Endothelial cell of umbilical vein (primary cell): ENCODE results near the gene POR. TPM values are rescaled to one million over a fixed set of nuclear protein-coding genes. Genes with fewer than 3 reads are reported as not detected.

Source experiments
- BruUV-seq: library from RNA; stranded (reverse); fragments of 400-500 nt; replicated peaks from 2 replicates; lab custom pipeline; 2021; lab: Mats Ljungman, UMichigan
- CTCF ChIA-PET: fragments of 300-600, 350-600 bp; sonication (Branson Sonifier 250); formaldehyde crosslinking; loops from one replicate; lab custom pipeline; 2021; ENCODE audit warnings: antibody characterized with exemption, inconsistent platforms; lab: Charles Lee
- POLR2A ChIA-PET: fragments of 300-600, 350-600 bp; sonication (Branson Sonifier 250); formaldehyde crosslinking; loops from one replicate; lab custom pipeline; 2021; ENCODE audit warnings: antibody characterized with exemption, inconsistent platforms; lab: Charles Lee
- DNase-seq: peaks from one replicate; pipeline ENCODE4 v3.0.0-alpha.2; 2011; ENCODE audit warnings: low read depth, low spot score
- FAIRE-seq: peaks from 2 replicates; lab custom pipeline; 2011; peaks lifted over from hg19 to GRCh38; lab: Jason Lieb, UNC
- H2AFZ ChIP-seq: 2 replicates; pipeline ENCODE4 v1.6.0; 2012; ENCODE audit warnings: low read depth, low read length, control low read depth, inconsistent platforms
- H3K27ac ChIP-seq: 2 replicates; pipeline ENCODE4 v1.5.1; 2011; ENCODE audit warnings: low read depth, mild to moderate bottlenecking, control low read depth, low read length, moderate library complexity; ENCODE audit not compliant: insufficient read depth
- H3K27me3 ChIP-seq, 2 experiments: 2 replicates each; pipeline versions ENCODE4 v1.6.0 to v1.6.1; 2011; ENCODE audit warnings: low read length in 2 of 2, mixed read lengths in 1 of 2; ENCODE audit not compliant: control insufficient read depth in 2 of 2, insufficient read depth in 2 of 2
- H3K36me3 ChIP-seq, 2 experiments: 2 replicates in 1 of 2; 3 replicates in 1 of 2; pipeline ENCODE4 v1.5.1; 2011; ENCODE audit warnings: low read length in 2 of 2, mild to moderate bottlenecking in 1 of 2, moderate library complexity in 1 of 2; ENCODE audit not compliant: control insufficient read depth in 2 of 2, insufficient read depth in 2 of 2; ENCODE audit errors: extremely low read depth in 1 of 2
- H3K4me1 ChIP-seq: 3 replicates; pipeline ENCODE4 v1.5.1; 2011; ENCODE audit warnings: mild to moderate bottlenecking, low read length; ENCODE audit not compliant: control insufficient read depth, insufficient read depth; ENCODE audit errors: extremely low read depth
- H3K4me2 ChIP-seq: 2 replicates; pipeline ENCODE4 v1.6.1; 2011; ENCODE audit warnings: low read length, control low read depth, mixed read lengths; ENCODE audit not compliant: insufficient read depth
- H3K4me3 ChIP-seq, 3 experiments: fragments of 200-600 bp in 1 of 3; sonication (generic), shearing (Covaris generic) in 1 of 3; replicated peaks in 1 of 3; 2 replicates each; pipeline ENCODE4 v1.5.1; 2011 to 2016; ENCODE audit warnings: control low read depth in 3 of 3, low read length in 3 of 3, mild to moderate bottlenecking in 2 of 3, inconsistent platforms in 1 of 3, low read depth in 1 of 3, moderate library complexity in 1 of 3; ENCODE audit not compliant: insufficient read depth in 1 of 3
- H3K79me2 ChIP-seq: 2 replicates; pipeline ENCODE4 v1.6.0; 2012; ENCODE audit warnings: low read length, inconsistent platforms; ENCODE audit not compliant: control insufficient read depth, insufficient read depth
- H3K9ac ChIP-seq: replicated peaks from 2 replicates; pipeline ENCODE3; 2011; ENCODE audit warnings: low read length, control low read depth; ENCODE audit not compliant: insufficient read depth; ENCODE audit errors: extremely low read depth
- H3K9me1 ChIP-seq: replicated peaks from 3 replicates; pipeline ENCODE4 v1.6.0; 2011; ENCODE audit warnings: mild to moderate bottlenecking, low read length; ENCODE audit not compliant: control insufficient read depth, insufficient read depth; ENCODE audit errors: extremely low read depth
- H3K9me3 ChIP-seq: replicated peaks from 2 replicates; pipeline ENCODE4 v1.5.1; 2012; ENCODE audit warnings: low read length, inconsistent platforms; ENCODE audit not compliant: control insufficient read depth, insufficient read depth
- H4K20me1 ChIP-seq: replicated peaks from 2 replicates; pipeline ENCODE3; 2011; ENCODE audit warnings: mild to moderate bottlenecking, low read length; ENCODE audit not compliant: control insufficient read depth, insufficient read depth; ENCODE audit errors: extremely low read depth
- CTCF ChIP-seq, 2 donors: IDR thresholded peaks; 1 replicate in 1 of 2; 2 replicates in 1 of 2; pipeline ENCODE4 v1.5.1; 2011; ENCODE audit warnings: low read length in 2 of 2, mild to moderate bottlenecking in 2 of 2, moderate library complexity in 2 of 2, control low read depth in 1 of 2, inconsistent platforms in 1 of 2, low read depth in 1 of 2; ENCODE audit not compliant: insufficient read depth in 1 of 2; ENCODE audit errors: extremely low read depth in 1 of 2
- EZH2 ChIP-seq: IDR thresholded peaks from 2 replicates; pipeline ENCODE4 v1.6.1; 2012; ENCODE audit warnings: borderline replicate concordance, low read depth, mild to moderate bottlenecking, moderate library complexity, low read length, inconsistent platforms; ENCODE audit not compliant: severe bottlenecking
- FOS ChIP-seq: IDR thresholded peaks from 2 replicates; pipeline ENCODE4 v1.6.1; 2011; ENCODE audit warnings: mild to moderate bottlenecking, low read length, moderate library complexity, borderline replicate concordance; ENCODE audit not compliant: insufficient read depth
- GATA2 ChIP-seq: IDR thresholded peaks from 2 replicates; pipeline ENCODE4 v1.7.0; 2011; ENCODE audit warnings: low read depth, mild to moderate bottlenecking, moderate library complexity, mixed read lengths, low read length; ENCODE audit not compliant: insufficient read length, insufficient read depth
- JUN ChIP-seq: IDR thresholded peaks from 2 replicates; pipeline ENCODE4 v1.6.1; 2011; ENCODE audit warnings: borderline replicate concordance, low read depth; ENCODE audit not compliant: insufficient read length, insufficient read depth
- MAX ChIP-seq: IDR thresholded peaks from 2 replicates; pipeline ENCODE4 v1.6.1; 2011; ENCODE audit not compliant: insufficient read depth, insufficient read length
- MYC ChIP-seq: IDR thresholded peaks from one replicate; pipeline ENCODE4 v1.6.1; 2011; ENCODE audit warnings: mild to moderate bottlenecking, low read depth, low read length
- POLR2A ChIP-seq: IDR thresholded peaks from 2 replicates; pipeline ENCODE4 v1.6.1; 2012; ENCODE audit warnings: low read depth, mild to moderate bottlenecking, control low read depth, low read length
- POLR2AphosphoS5 ChIP-seq: IDR thresholded peaks from 2 replicates; pipeline ENCODE4 v1.6.1; 2012; ENCODE audit warnings: low read depth, mild to moderate bottlenecking, control low read depth, low read length, moderate library complexity; ENCODE audit not compliant: insufficient read depth
- dilution Hi-C: fragments of 300-500 bp; cut with MboI; formaldehyde crosslinking; loops from one replicate; pipeline ENCODE4 v1.15.0; 2019; ENCODE audit warnings: low sequenced_read_pairs; ENCODE audit not compliant: extremely low pct_ligation_motif_present
- intact Hi-C: fragments of 100-400 bp; cut with micrococcal nuclease; formaldehyde crosslinking; loops from one replicate; pipeline ENCODE4 v1.10.0; 2022
- polyA plus RNA-seq, 4 experiments: library from polyadenylated mRNA; depleted of rRNA in 3 of 4; stranded (reverse) in 3 of 4; unstranded in 1 of 4; fragments of >200 nt; gene quantifications; 2 replicates each; pipeline versions ENCODE4 v1.2.1 to v1.2.3, GENCODE V29; 2011 to 2012; ENCODE audit warnings: missing spikeins in 1 of 4
- total RNA-seq: library from RNA; stranded (reverse); gene quantifications from 2 replicates; pipeline ENCODE4 v1.2.3, GENCODE V29; 2021

The POR gene
- total and polyA plus RNA-seq, 2 donors (not counting 3 experiments of a cell fraction or from before 2014, with no cell fraction given), result 59.5 to 73.6 TPM

GRCh38 chr7:75971309-75971960 lies 56.5 kb downstream of the POR start:
- dilution Hi-C loops, result no loop called here
- Histone ChIP-seq H3K27me3 (no peaks in the 10 kb centered on the region), H3K4me2 (no peak overlapping the region), H3K4me1 (no peaks in the 10 kb centered on the region), H3K36me3 (peaks cover 0 to 2% of the 10 kb centered on the region in 2 experiments), H2AFZ (no peak overlapping the region), H3K9ac (no peak overlapping the region), H3K27ac (no peak overlapping the region), H3K9me3 (no peaks in the 10 kb centered on the region), H3K79me2 (no peaks in the 10 kb centered on the region), H3K4me3 (no peak overlapping the region), H3K9me1 (no peaks in the 10 kb centered on the region), H4K20me1 (no peaks in the 10 kb centered on the region)
- CTCF ChIA-PET, result interaction anchor here (1.8 kb wide), 1 partner anchor 49 kb away, joined by 7 read pairs; no protein-coding TSS in a partner anchor
- intact Hi-C loops, result no loop called here
- POLR2A ChIA-PET, result no interaction called here
- no TSS peak for BruUV-seq
- DNase-seq, result no peak
- FAIRE-seq, result no peak
- TF ChIP-seq JUN, result no peak
- no peak for TF ChIP-seq POLR2A
- TF ChIP-seq GATA2, result no peak
- no peak for TF ChIP-seq FOS
- TF ChIP-seq CTCF (IDR thresholded peaks at IDR 0.05; ENCODE audit: extremely low read depth in 1 of 2, insufficient read depth in 1 of 2, low read depth in 1 of 2, low read length in 2 of 2), result no peak
- no peak for TF ChIP-seq MAX
- no peak for TF ChIP-seq POLR2AphosphoS5
- TF ChIP-seq EZH2, result no peak
- TF ChIP-seq MYC, result no peak
